ENCODE results near the gene SIL1. TPM values are rescaled to one million over a fixed set of nuclear protein-coding genes. Genes with fewer than 3 reads are reported as not detected.

The SIL1 gene
- total and polyA plus RNA-seq, 9 of the 15 experiments (the other 6 are each of a cell fraction or from before 2014, with no cell fraction given), result 1.3 to 30.5 (median 18.1) TPM

DNA sequence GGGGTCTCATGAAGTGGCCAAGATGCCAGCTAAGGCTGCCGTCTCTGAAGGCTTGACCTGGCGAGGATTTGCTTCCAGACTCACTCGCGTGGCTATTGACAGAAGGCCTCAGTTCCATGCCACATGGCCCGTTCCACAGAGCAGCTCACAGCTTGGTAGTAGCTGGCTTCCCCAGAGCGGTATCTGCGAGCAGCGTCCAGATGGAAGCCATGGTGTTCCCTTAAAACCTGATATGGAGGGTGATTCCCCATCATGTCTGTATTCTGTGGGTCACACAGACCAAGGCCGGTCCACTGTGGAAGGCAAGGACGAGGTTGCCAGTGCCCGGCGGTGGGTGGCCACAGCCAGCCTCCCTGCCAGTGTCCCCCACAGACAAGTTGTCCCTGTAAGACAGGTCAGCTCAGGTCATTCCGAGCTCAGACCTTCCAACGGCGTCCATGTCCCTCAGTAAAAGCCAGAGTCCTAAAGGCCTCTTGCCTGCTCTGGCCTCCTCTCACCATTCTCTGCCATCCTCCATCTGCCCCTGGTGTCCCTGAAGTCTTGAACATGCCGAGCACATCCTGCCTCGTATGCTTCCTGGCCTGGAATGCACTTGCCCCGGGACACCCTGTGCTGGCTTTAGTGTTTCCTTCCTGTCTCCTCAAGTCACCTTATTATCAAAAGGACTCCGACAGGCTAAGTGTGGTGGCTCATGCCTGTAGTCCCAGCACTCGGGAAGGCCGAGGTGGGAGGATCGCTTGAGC is 261.8 kb downstream of the SIL1 start (continued):
- TF ChIP-seq, protein P1, sequence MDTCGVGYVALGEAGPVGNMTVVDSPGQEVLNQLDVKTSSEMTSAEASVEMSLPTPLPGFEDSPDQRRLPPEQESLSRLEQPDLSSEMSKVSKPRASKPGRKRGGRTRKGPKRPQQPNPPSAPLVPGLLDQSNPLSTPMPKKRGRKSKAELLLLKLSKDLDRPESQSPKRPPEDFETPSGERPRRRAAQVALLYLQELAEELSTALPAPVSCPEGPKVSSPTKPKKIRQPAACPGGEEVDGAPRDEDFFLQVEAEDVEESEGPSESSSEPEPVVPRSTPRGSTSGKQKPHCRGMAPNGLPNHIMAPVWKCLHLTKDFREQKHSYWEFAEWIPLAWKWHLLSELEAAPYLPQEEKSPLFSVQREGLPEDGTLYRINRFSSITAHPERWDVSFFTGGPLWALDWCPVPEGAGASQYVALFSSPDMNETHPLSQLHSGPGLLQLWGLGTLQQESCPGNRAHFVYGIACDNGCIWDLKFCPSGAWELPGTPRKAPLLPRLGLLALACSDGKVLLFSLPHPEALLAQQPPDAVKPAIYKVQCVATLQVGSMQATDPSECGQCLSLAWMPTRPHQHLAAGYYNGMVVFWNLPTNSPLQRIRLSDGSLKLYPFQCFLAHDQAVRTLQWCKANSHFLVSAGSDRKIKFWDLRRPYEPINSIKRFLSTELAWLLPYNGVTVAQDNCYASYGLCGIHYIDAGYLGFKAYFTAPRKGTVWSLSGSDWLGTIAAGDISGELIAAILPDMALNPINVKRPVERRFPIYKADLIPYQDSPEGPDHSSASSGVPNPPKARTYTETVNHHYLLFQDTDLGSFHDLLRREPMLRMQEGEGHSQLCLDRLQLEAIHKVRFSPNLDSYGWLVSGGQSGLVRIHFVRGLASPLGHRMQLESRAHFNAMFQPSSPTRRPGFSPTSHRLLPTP (IDR thresholded peaks at IDR 0.05; ENCODE audit: borderline replicate concordance, extremely low read depth, insufficient read length), result no peak

DNA sequence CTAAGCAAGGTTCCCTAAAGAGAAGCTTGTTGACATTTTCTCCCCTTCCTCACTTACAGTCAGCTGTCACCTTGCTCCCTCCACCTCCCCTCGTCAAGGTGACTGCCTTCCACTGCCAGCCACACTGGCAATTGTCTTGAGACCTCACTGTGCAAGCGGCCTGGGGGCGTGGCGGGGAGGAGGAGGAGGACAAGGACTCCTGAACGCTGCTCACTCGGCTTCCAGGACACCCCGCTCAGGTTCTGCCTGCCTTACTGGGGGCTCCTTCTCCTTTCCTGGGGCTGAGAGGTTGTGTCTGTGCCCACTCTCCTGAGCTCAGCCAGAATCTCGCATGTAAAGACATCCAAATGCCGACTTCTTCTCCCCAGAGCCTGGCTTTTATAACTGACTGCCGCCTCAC is 262.7 kb downstream of the SIL1 start:
- no TSS peak for BruUV-seq (replicated peaks)
- ATAC-seq (no peak), DNase-seq (ENCODE audit: extremely low read depth in 1 of 4, low spot score in 3 of 4) (no peak), FAIRE-seq (no peak)
- Histone ChIP-seq H2AFZ (ENCODE audit: low read depth, low read length) (no peak overlapping the region), H3K9me3 (replicated peaks; ENCODE audit: control insufficient read depth, insufficient read depth, low read depth, low read length) (no peaks in the 10 kb centered on the region), H3K79me2 (ENCODE audit: control insufficient read depth, insufficient read depth, low read length) (no peaks in the 10 kb centered on the region), H3K4me1 (replicated peaks in 1 of 2; ENCODE audit: control insufficient read depth in 2 of 2, insufficient read depth in 2 of 2, low read length in 2 of 2) (0 out of 5 replicates have a peak, but pooled peaks cover 0 to 2% of the 10 kb centered on the region in 2 experiments), H4K20me1 (replicated peaks; ENCODE audit: control insufficient read depth, insufficient read depth, low read length) (peaks cover 7% of the 10 kb centered on the region; the same call in 1 of the 2 replicates), H3K27me3 (ENCODE audit: control insufficient read depth in 2 of 2, insufficient read depth in 2 of 2, low read length in 2 of 2) (no peaks in the 10 kb centered on the region), H3K4me2 (ENCODE audit: insufficient read depth, low read length) (no peak overlapping the region), H3K4me3 (no peak overlapping the region), H3K27ac (ENCODE audit: extremely low read depth, low read depth, low read length) (no peak overlapping the region), H3K9me1 (ENCODE audit: control insufficient read depth, insufficient read depth, low read length) (no peaks in the 10 kb centered on the region), H3K9ac (ENCODE audit: insufficient read depth in 1 of 2, low read depth in 2 of 2, low read length in 2 of 2) (no peak overlapping the region), H3K36me3 (ENCODE audit: control insufficient read depth, insufficient read depth, low read length) (peaks cover 46% of the 10 kb centered on the region; the same call in 2 of the 3 replicates)
- WGBS (ENCODE audit: insufficient coverage, low coverage, missing lambda C conversion rate), result 89% methylated on average over 5 of the region's 10 CpGs
- in situ Hi-C loops (cut with MboI), result no loop called here
- ChIA-PET POLR2A (interaction anchor here (1.1 to 1.4 kb wide), 2 partner anchors 11 to 220 kb away, joined by 3 to 5 read pairs; no protein-coding TSS in a partner anchor), CTCF (ENCODE audit: low intra/inter-chr PET ratio) (no interaction called here)
- intact Hi-C loops (cut with micrococcal nuclease), result loop anchor here (10.0 kb wide), 1 partner anchor 291 kb away; no protein-coding TSS in a partner anchor
- TF ChIP-seq SUPT5H (IDR thresholded peaks at IDR 0.05) (0 out of 2 replicates have a peak, but pooled peaks have one; percentile 11), RBFOX2 (IDR thresholded peaks at IDR 0.05; ENCODE audit: low read depth, low read length) (no peak), RNF219 (CRISPR knock-in tag; IDR thresholded peaks at IDR 0.05) (no peak), CBFB (CRISPR knock-in tag; IDR thresholded peaks at IDR 0.05) (no peak), ZBTB9 (CRISPR knock-in tag; IDR thresholded peaks at IDR 0.05) (no peak), CGGBP1 (CRISPR knock-in tag; IDR thresholded peaks at IDR 0.05) (no peak), SREBF1 (IDR thresholded peaks at IDR 0.05; ENCODE audit: borderline replicate concordance, low read depth, low read length) (no peak), NCOR1 (IDR thresholded peaks at IDR 0.05) (no peak), KAT7 (CRISPR knock-in tag; IDR thresholded peaks at IDR 0.05; ENCODE audit: borderline replicate concordance) (no peak), ID3 (CRISPR knock-in tag; IDR thresholded peaks at IDR 0.05) (no peak), ID3 (tag; IDR thresholded peaks at IDR 0.05) (no peak)
